IMR-90 (cell line): Measurements from ENCODE around the gene GABARAPL1. TPM values are rescaled to one million over a fixed set of nuclear protein-coding genes. Genes with fewer than 3 reads are reported as not detected.

Experiments
- ATAC-seq: fragments of 200-7000 bp; cut with Tn5 transposase; 2 replicates; pipeline ENCODE4 v1.9.1; 2020; ENCODE audit warnings: low read depth, mild to moderate bottlenecking, moderate library complexity
- BruUV-seq: library from RNA; stranded (reverse); fragments of 400-500 nt; replicated peaks from 2 replicates; lab custom pipeline; 2021; lab: Mats Ljungman, UMichigan
- CTCF ChIA-PET: fragments of 300-600 bp; formaldehyde crosslinking; extraction: SDS; loops from one replicate; lab custom pipeline; 2021; ENCODE audit warnings: antibody characterized with exemption; lab: Yijun Ruan, JAX
- POLR2A ChIA-PET: fragments of 300-600 bp; sonication (Branson Sonifier 250); formaldehyde crosslinking; loops from one replicate; lab custom pipeline; 2022; ENCODE audit warnings: antibody characterized with exemption; ENCODE audit not compliant: unreplicated experiment; lab: Charles Lee
- DNase-seq: peaks from one replicate; pipeline ENCODE4 v3.0.0; 2013
- H2AFZ ChIP-seq: replicated peaks from 2 replicates; pipeline ENCODE3; 2013; ENCODE audit warnings: low read length, mild to moderate bottlenecking; ENCODE audit not compliant: poor library complexity
- H2AK5ac ChIP-seq: 2 replicates; pipeline ENCODE4 v1.6.1; 2013; ENCODE audit warnings: low read depth, low read length, inconsistent platforms
- H2AK9ac ChIP-seq: replicated peaks from 2 replicates; pipeline ENCODE3; 2013; ENCODE audit warnings: mild to moderate bottlenecking, low read depth, low read length, moderate library complexity; ENCODE audit not compliant: poor library complexity
- H2BK120ac ChIP-seq: 2 replicates; pipeline ENCODE4 v1.6.1; 2013; ENCODE audit warnings: low read depth, low read length, inconsistent platforms
- H2BK15ac ChIP-seq: 3 replicates; pipeline ENCODE4 v1.6.1; 2013; ENCODE audit warnings: low read depth, low read length, inconsistent platforms
- H2BK20ac ChIP-seq: 2 replicates; pipeline ENCODE4 v1.6.1; 2013; ENCODE audit warnings: low read depth, mild to moderate bottlenecking, inconsistent platforms, low read length, moderate library complexity
- H2BK5ac ChIP-seq: 2 replicates; pipeline ENCODE4 v1.6.1; 2013; ENCODE audit warnings: mild to moderate bottlenecking, low read depth, low read length, inconsistent platforms; ENCODE audit not compliant: poor library complexity, severe bottlenecking
- H3K14ac ChIP-seq: replicated peaks from 2 replicates; pipeline ENCODE4 v1.6.1; 2013; ENCODE audit warnings: low read depth, low read length, inconsistent platforms
- H3K18ac ChIP-seq: 2 replicates; pipeline ENCODE4 v1.6.1; 2013; ENCODE audit warnings: low read depth, low read length, control low read depth
- H3K23ac ChIP-seq: 2 replicates; pipeline ENCODE4 v1.6.1; 2013; ENCODE audit warnings: low read depth, low read length, inconsistent platforms
- H3K27ac ChIP-seq: 2 replicates; pipeline ENCODE4 v1.5.1; 2013; ENCODE audit warnings: mild to moderate bottlenecking, control low read depth, low read length; ENCODE audit not compliant: insufficient read depth
- H3K27me3 ChIP-seq: 2 replicates; pipeline ENCODE4 v1.6.1; 2013; ENCODE audit warnings: low read length; ENCODE audit not compliant: control insufficient read depth, insufficient read depth
- H3K36me3 ChIP-seq: 2 replicates; pipeline ENCODE4 v1.6.1; 2013; ENCODE audit warnings: low read length, mixed read lengths; ENCODE audit not compliant: control insufficient read depth, insufficient read depth
- H3K4ac ChIP-seq: 2 replicates; pipeline ENCODE4 v1.6.1; 2013; ENCODE audit warnings: low read depth, low read length, inconsistent platforms
- H3K4me1 ChIP-seq: 2 replicates; pipeline ENCODE4 v1.6.1; 2013; ENCODE audit warnings: low read length, mixed read lengths; ENCODE audit not compliant: control insufficient read depth, insufficient read depth
- H3K4me2 ChIP-seq: 2 replicates; pipeline ENCODE4 v1.6.1; 2013; ENCODE audit warnings: low read depth, mild to moderate bottlenecking, control low read depth, low read length, moderate library complexity
- H3K4me3 ChIP-seq: 2 replicates; pipeline ENCODE4 v1.5.1; 2013; ENCODE audit warnings: low read depth, mild to moderate bottlenecking, control low read depth, low read length, moderate library complexity; ENCODE audit not compliant: insufficient read depth
- H3K56ac ChIP-seq: 2 replicates; pipeline ENCODE4 v1.6.1; 2013; ENCODE audit warnings: low read length, inconsistent platforms; ENCODE audit not compliant: insufficient read depth; ENCODE audit errors: extremely low read depth
- H3K79me1 ChIP-seq, 2 experiments: 2 replicates each; pipeline ENCODE4 v1.6.1; 2013; ENCODE audit warnings: low read length in 2 of 2, inconsistent platforms in 1 of 2, low read depth in 1 of 2
- H3K9ac ChIP-seq: 2 replicates; pipeline ENCODE4 v1.6.1; 2013; ENCODE audit warnings: low read depth, low read length, control low read depth
- H3K9me1 ChIP-seq: 2 replicates; pipeline ENCODE4 v1.6.1; 2013; ENCODE audit warnings: low read length, inconsistent platforms; ENCODE audit not compliant: insufficient read depth
- H3K9me3 ChIP-seq: 2 replicates; pipeline ENCODE4 v1.6.1; 2013; ENCODE audit warnings: low read length; ENCODE audit not compliant: control insufficient read depth, insufficient read depth
- H4K20me1 ChIP-seq: 2 replicates; pipeline ENCODE4 v1.6.1; 2013; ENCODE audit warnings: low read length, inconsistent platforms; ENCODE audit not compliant: insufficient read depth
- H4K5ac ChIP-seq: 2 replicates; pipeline ENCODE4 v1.6.1; 2013; ENCODE audit warnings: mild to moderate bottlenecking, low read depth, low read length, control low read depth
- H4K8ac ChIP-seq, 2 experiments: 2 replicates each; pipeline ENCODE4 v1.6.1; 2013; ENCODE audit warnings: low read depth in 2 of 2, low read length in 2 of 2, control low read depth in 1 of 2, inconsistent platforms in 1 of 2
- H4K91ac ChIP-seq: 2 replicates; pipeline ENCODE4 v1.6.1; 2013; ENCODE audit warnings: low read depth, low read length, inconsistent platforms; ENCODE audit not compliant: insufficient read depth
- BHLHE40 ChIP-seq: fragments of 150-350 bp; IDR thresholded peaks from 2 replicates; pipeline ENCODE4 v1.6.1; 2016; ENCODE audit warnings: mild to moderate bottlenecking, low read depth, low read length
- CEBPB ChIP-seq: IDR thresholded peaks from 2 replicates; pipeline ENCODE4 v1.6.1; 2012; ENCODE audit warnings: low read depth, low read length, improper control_type of control experiment
- CHD1 ChIP-seq: IDR thresholded peaks from 2 replicates; pipeline ENCODE4 v1.6.1; 2012; ENCODE audit warnings: low read depth, low read length, improper control_type of control experiment
- CTCF ChIP-seq: conservative IDR thresholded peaks from 2 replicates; pipeline ENCODE4 v1.5.1; 2012; ENCODE audit warnings: mild to moderate bottlenecking, low read depth, low read length, improper control_type of control experiment
- ELK1 ChIP-seq: fragments of 150-350 bp; IDR thresholded peaks from 2 replicates; pipeline ENCODE4 v1.6.1; 2016; ENCODE audit warnings: low read depth, mild to moderate bottlenecking, low read length, moderate library complexity, borderline replicate concordance
- FOS ChIP-seq: fragments of 150-350 bp; IDR thresholded peaks from 2 replicates; pipeline ENCODE4 v1.6.1; 2016; ENCODE audit warnings: low read depth, low read length
- MAFK ChIP-seq: IDR thresholded peaks from 2 replicates; pipeline ENCODE4 v1.6.1; 2012; ENCODE audit warnings: low read depth, low read length, improper control_type of control experiment
- MAZ ChIP-seq: IDR thresholded peaks from 2 replicates; pipeline ENCODE4 v1.6.1; 2012; ENCODE audit warnings: low read depth, mild to moderate bottlenecking, low read length, improper control_type of control experiment, moderate library complexity, borderline replicate concordance
- MXI1 ChIP-seq: IDR thresholded peaks from 2 replicates; pipeline ENCODE4 v1.6.1; 2012; ENCODE audit warnings: low read depth, mild to moderate bottlenecking, low read length, moderate library complexity, borderline replicate concordance
- POLR2A ChIP-seq: IDR thresholded peaks from 2 replicates; pipeline ENCODE4 v1.6.1; 2012; ENCODE audit warnings: mild to moderate bottlenecking, low read depth, low read length
- RAD21 ChIP-seq: IDR thresholded peaks from 2 replicates; pipeline ENCODE4 v1.6.1; 2012; ENCODE audit warnings: low read length, improper control_type of control experiment
- RCOR1 ChIP-seq: IDR thresholded peaks from 2 replicates; pipeline ENCODE4 v1.6.1; 2012; ENCODE audit warnings: mild to moderate bottlenecking, low read length, improper control_type of control experiment; ENCODE audit not compliant: insufficient replicate concordance
- RFX5 ChIP-seq: IDR thresholded peaks from 2 replicates; pipeline ENCODE4 v1.8.0; 2012; ENCODE audit warnings: low read depth, mild to moderate bottlenecking, low read length, moderate library complexity
- SMC3 ChIP-seq: fragments of 150-350 bp; IDR thresholded peaks from 2 replicates; pipeline ENCODE4 v1.6.1; 2016; ENCODE audit warnings: low read depth, mild to moderate bottlenecking, antibody characterized with exemption, low read length, moderate library complexity
- USF2 ChIP-seq: fragments of 150-350 bp; IDR thresholded peaks from 2 replicates; pipeline ENCODE4 v1.6.1; 2017; ENCODE audit warnings: mild to moderate bottlenecking, antibody characterized with exemption, low read length, low read depth
- WGBS, 2 experiments: methylation state at CpG; one replicate each; pipeline versions ENCODE4 v1.1.5 to v1.1.7; 2013; ENCODE audit warnings: missing lambda C conversion rate in 2 of 2; ENCODE audit not compliant: insufficient read length in 1 of 2; ENCODE audit errors: extremely low coverage in 2 of 2; 5-methylcytosine and 5-hydroxymethylcytosine counted together
- dilution Hi-C: fragments of 300-500 bp; cut with HindIII; formaldehyde crosslinking; loops from one replicate; pipeline ENCODE4 v1.14.3; 2018; ENCODE audit warnings: low sequenced_read_pairs; ENCODE audit not compliant: unreplicated experiment
- in situ Hi-C: fragments of 300-500 bp; cut with MboI; formaldehyde crosslinking; loops from 3 replicates; pipeline ENCODE4 v1.14.3; 2019; ENCODE audit warnings: low sequenced_read_pairs, inconsistent platforms, mixed read lengths
- intact Hi-C: fragments of 100-400 bp; cut with micrococcal nuclease; formaldehyde crosslinking; loops from 2 replicates; pipeline ENCODE4 v1.10.0; 2022
- polyA plus RNA-seq, 3 experiments: library from polyadenylated mRNA; depleted of rRNA; stranded (reverse); fragments of >200 nt; gene quantifications; 2 replicates each; pipeline ENCODE4 v1.2.3, GENCODE V29; 2012; ENCODE audit warnings: low replicate concordance in 1 of 3
- total RNA-seq: library from RNA; depleted of rRNA; stranded (reverse); fragments of >200 nt; gene quantifications from 2 replicates; pipeline ENCODE4 v1.2.3, GENCODE V29; 2012

GABARAPL1 gene
- total and polyA plus RNA-seq, 2 of the 4 experiments (the other 2 are of a cell fraction) = 51.6 to 93.6 TPM

- Histone ChIP-seq H2BK5ac (peak overlapping the region; percentile 97), H2AFZ (peak overlapping the region; percentile 78), H3K4me2 (peak overlapping the region; percentile 43; the same call in 1 of the 2 replicates), H3K4ac (peak overlapping the region; percentile 83), H3K4me3 (no peak overlapping the region), H3K27ac (peak overlapping the region; percentile 85), H3K79me1 (no peaks in the 10 kb centered on the region), H3K27me3 (no peaks in the 10 kb centered on the region), H3K56ac (no peak overlapping the region; the same call in 1 of the 2 replicates), H2AK9ac (no peak overlapping the region), H2AK5ac (peak overlapping the region; percentile 70; the same call in 1 of the 2 replicates), H3K14ac (peak overlapping the region; percentile 77), H4K20me1 (no peaks in the 10 kb centered on the region), H2BK15ac (no peak overlapping the region; the same call in 2 of the 3 replicates), H4K91ac (peak overlapping the region; percentile 82), H3K9me3 (no peaks in the 10 kb centered on the region), H2BK120ac (peak overlapping the region; percentile 94), H3K18ac (peak overlapping the region; percentile 95; the same call in 1 of the 2 replicates), H2BK20ac (peak overlapping the region; percentile 97), H4K5ac (peak overlapping the region; percentile 75; the same call in 1 of the 2 replicates), H3K36me3 (no peaks in the 10 kb centered on the region), H4K8ac (peak overlapping the region in 1 of 2 experiments; percentile 96; a peak in 2 of 4 replicates), H3K23ac (peak overlapping the region; percentile 64; the same call in 1 of the 2 replicates), H3K4me1 (peaks cover 2% of the 10 kb centered on the region; the same call in 1 of the 2 replicates), H3K9ac (no peak overlapping the region), H3K9me1 (0 out of 2 replicates have a peak, but pooled peaks cover 3% of the 10 kb centered on the region)
- in situ Hi-C loops = no loop called here
- TF ChIP-seq RAD21 = no peak
- TF ChIP-seq CHD1 = no peak
- TF ChIP-seq MXI1 = no peak
- no peak for TF ChIP-seq CEBPB
- TF ChIP-seq RFX5 = no peak
- TF ChIP-seq CTCF = no peak
- TF ChIP-seq POLR2A = no peak
- no peak for TF ChIP-seq BHLHE40
- no peak for TF ChIP-seq MAFK
- TF ChIP-seq MAZ = no peak
- no peak for TF ChIP-seq FOS
- TF ChIP-seq RCOR1 = no peak
- no peak for TF ChIP-seq USF2
- no peak for TF ChIP-seq ELK1
- TF ChIP-seq SMC3 = no peak
- POLR2A ChIA-PET = no interaction called here
- ATAC-seq = peak; percentile 78
- CTCF ChIA-PET = no interaction called here
- WGBS, 2 experiments = 100% methylated on average over 1 of the region's 3 CpGs; no CpG with 5 or more reads in 1 of the 2 experiments
- peak; percentile 53 for DNase-seq
- intact Hi-C loops = no loop called here
- dilution Hi-C loops = no loop called here
- BruUV-seq = no TSS peak
Observed at GRCh38 chr12:10205220-10205807, 7.4 kb upstream of the GABARAPL1 start.
